ENCODE measurements around the gene MLEC. TPM values are rescaled to one million over a fixed set of nuclear protein-coding genes. Genes with fewer than 3 reads are reported as not detected.

MLEC gene
- total and polyA plus RNA-seq, 2 of the 13 experiments (the other 11 are each of a cell fraction or from before 2014, with no cell fraction given) = 49.8 to 156 TPM

- no peaks in the 10 kb centered on the region for H3K79me2 ChIP-seq (ENCODE audit: insufficient read depth, low read length)
- intact Hi-C loops (cut with micrococcal nuclease; ENCODE audit: unreplicated experiment) = no loop called here
- 98% methylated on average over 7 of the region's 7 CpGs for WGBS (ENCODE audit: low lambda C conversion rate)
- peaks cover 30% of the 10 kb centered on the region for H3K4me1 ChIP-seq (ENCODE audit: insufficient read depth, low read length)
- no TSS peak for BruUV-seq (replicated peaks)
- no peak overlapping the region for H3K4me3 ChIP-seq (replicated peaks in 1 of 3; ENCODE audit: insufficient read depth in 1 of 3, low read depth in 2 of 3, low read length in 3 of 3)
- FAIRE-seq (no peak), ATAC-seq (no peak), DNase-seq (ENCODE audit: low spot score) (no peak)
- no peak overlapping the region for H3K27ac ChIP-seq (ENCODE audit: extremely low read length, insufficient read depth, low read length)
- no peaks in the 10 kb centered on the region for H3K9me3 ChIP-seq (ENCODE audit: low read length)
- no peaks in the 10 kb centered on the region for H3K27me3 ChIP-seq (ENCODE audit: control insufficient read depth in 1 of 2, insufficient read depth in 2 of 2, low read length in 2 of 2)
- H4K20me1 ChIP-seq (ENCODE audit: insufficient read depth, low read length) = no peaks in the 10 kb centered on the region
- in situ Hi-C loops (cut with HindIII; ENCODE audit: extremely low pct_ligation_motif_present, low pct_unique_long_range_greater_than_20kb) = no loop called here
- POLR2A ChIA-PET = no interaction called here
- no peak overlapping the region for H3K4me2 ChIP-seq (ENCODE audit: low read depth, low read length)
- CTCF ChIA-PET (ENCODE audit: low intra/inter-chr PET ratio, low total read pairs) = no interaction called here
- H3K9ac ChIP-seq (ENCODE audit: insufficient read depth, low read depth, low read length) = no peak overlapping the region
- peaks cover 7 to 53% of the 10 kb centered on the region in 2 experiments for H3K36me3 ChIP-seq (replicated peaks in 1 of 2; ENCODE audit: control insufficient read depth in 1 of 2, insufficient read depth in 2 of 2, low read length in 2 of 2)
- H2AFZ ChIP-seq (ENCODE audit: low read length) = no peak overlapping the region
- TF ChIP-seq, protein P1, sequence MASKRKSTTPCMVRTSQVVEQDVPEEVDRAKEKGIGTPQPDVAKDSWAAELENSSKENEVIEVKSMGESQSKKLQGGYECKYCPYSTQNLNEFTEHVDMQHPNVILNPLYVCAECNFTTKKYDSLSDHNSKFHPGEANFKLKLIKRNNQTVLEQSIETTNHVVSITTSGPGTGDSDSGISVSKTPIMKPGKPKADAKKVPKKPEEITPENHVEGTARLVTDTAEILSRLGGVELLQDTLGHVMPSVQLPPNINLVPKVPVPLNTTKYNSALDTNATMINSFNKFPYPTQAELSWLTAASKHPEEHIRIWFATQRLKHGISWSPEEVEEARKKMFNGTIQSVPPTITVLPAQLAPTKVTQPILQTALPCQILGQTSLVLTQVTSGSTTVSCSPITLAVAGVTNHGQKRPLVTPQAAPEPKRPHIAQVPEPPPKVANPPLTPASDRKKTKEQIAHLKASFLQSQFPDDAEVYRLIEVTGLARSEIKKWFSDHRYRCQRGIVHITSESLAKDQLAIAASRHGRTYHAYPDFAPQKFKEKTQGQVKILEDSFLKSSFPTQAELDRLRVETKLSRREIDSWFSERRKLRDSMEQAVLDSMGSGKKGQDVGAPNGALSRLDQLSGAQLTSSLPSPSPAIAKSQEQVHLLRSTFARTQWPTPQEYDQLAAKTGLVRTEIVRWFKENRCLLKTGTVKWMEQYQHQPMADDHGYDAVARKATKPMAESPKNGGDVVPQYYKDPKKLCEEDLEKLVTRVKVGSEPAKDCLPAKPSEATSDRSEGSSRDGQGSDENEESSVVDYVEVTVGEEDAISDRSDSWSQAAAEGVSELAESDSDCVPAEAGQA (IDR thresholded peaks at IDR 0.05; ENCODE audit: low read depth) = no peak
- TF ChIP-seq, protein P1 (CRISPR knock-in tag; IDR thresholded peaks at IDR 0.05; ENCODE audit: borderline replicate concordance) = no peak
- TF ChIP-seq KDM3A (CRISPR knock-in tag; IDR thresholded peaks at IDR 0.05; ENCODE audit: low read depth) (no peak), ZNF414 (CRISPR knock-in tag; IDR thresholded peaks at IDR 0.05) (no peak), SPEN (CRISPR knock-in tag; IDR thresholded peaks at IDR 0.05; ENCODE audit: low read depth) (no peak), NCOA5 (CRISPR knock-in tag; IDR thresholded peaks at IDR 0.05) (no peak), IKZF4 (CRISPR knock-in tag; IDR thresholded peaks at IDR 0.05; ENCODE audit: borderline replicate concordance, low read depth, not compliant biosample characterization) (no peak), FOSL2 (CRISPR knock-in tag; IDR thresholded peaks at IDR 0.05) (no peak), KMT2B (CRISPR knock-in tag; IDR thresholded peaks at IDR 0.05) (no peak), ZNF143 (CRISPR knock-in tag; IDR thresholded peaks at IDR 0.05) (no peak), JUNB (CRISPR knock-in tag; IDR thresholded peaks at IDR 0.05; ENCODE audit: borderline replicate concordance) (no peak), ASH2L (IDR thresholded peaks at IDR 0.05; ENCODE audit: insufficient read length, low read depth, low read length) (no peak)
- TF ChIP-seq, protein P2, sequence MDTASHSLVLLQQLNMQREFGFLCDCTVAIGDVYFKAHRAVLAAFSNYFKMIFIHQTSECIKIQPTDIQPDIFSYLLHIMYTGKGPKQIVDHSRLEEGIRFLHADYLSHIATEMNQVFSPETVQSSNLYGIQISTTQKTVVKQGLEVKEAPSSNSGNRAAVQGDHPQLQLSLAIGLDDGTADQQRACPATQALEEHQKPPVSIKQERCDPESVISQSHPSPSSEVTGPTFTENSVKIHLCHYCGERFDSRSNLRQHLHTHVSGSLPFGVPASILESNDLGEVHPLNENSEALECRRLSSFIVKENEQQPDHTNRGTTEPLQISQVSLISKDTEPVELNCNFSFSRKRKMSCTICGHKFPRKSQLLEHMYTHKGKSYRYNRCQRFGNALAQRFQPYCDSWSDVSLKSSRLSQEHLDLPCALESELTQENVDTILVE (CRISPR knock-in tag; IDR thresholded peaks at IDR 0.05) = no peak
- TF ChIP-seq, protein P3, sequence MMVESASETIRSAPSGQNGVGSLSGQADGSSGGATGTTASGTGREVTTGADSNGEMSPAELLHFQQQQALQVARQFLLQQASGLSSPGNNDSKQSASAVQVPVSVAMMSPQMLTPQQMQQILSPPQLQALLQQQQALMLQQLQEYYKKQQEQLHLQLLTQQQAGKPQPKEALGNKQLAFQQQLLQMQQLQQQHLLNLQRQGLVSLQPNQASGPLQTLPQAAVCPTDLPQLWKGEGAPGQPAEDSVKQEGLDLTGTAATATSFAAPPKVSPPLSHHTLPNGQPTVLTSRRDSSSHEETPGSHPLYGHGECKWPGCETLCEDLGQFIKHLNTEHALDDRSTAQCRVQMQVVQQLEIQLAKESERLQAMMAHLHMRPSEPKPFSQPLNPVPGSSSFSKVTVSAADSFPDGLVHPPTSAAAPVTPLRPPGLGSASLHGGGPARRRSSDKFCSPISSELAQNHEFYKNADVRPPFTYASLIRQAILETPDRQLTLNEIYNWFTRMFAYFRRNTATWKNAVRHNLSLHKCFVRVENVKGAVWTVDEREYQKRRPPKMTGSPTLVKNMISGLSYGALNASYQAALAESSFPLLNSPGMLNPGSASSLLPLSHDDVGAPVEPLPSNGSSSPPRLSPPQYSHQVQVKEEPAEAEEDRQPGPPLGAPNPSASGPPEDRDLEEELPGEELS (CRISPR knock-in tag; IDR thresholded peaks at IDR 0.05) = no peak
Measured at GRCh38 chr12:120720234-120720986, 33.5 kb downstream of the MLEC start.
